Loucy (cell line): Measurements from ENCODE around the gene UPK3BL1.
"Not testable (repeated sequence)": the region's sequence is repeated elsewhere in the genome, so short reads cannot be mapped to it uniquely, and the experiment has no call there.

Experiments
- CTCF ChIP-seq: fragments of 200-600 bp; sonication (generic); conservative IDR thresholded peaks from 2 replicates; pipeline ENCODE4 v1.5.1; 2014; ENCODE audit warnings: mild to moderate bottlenecking, antibody characterized with exemption, low read length
- EZH2phosphoT487 ChIP-seq: fragments of 200-600 bp; IDR thresholded peaks from 2 replicates; pipeline ENCODE4 v1.6.1; 2018; ENCODE audit warnings: antibody characterized with exemption, mild to moderate bottlenecking, moderate library complexity, borderline replicate concordance

DNA sequence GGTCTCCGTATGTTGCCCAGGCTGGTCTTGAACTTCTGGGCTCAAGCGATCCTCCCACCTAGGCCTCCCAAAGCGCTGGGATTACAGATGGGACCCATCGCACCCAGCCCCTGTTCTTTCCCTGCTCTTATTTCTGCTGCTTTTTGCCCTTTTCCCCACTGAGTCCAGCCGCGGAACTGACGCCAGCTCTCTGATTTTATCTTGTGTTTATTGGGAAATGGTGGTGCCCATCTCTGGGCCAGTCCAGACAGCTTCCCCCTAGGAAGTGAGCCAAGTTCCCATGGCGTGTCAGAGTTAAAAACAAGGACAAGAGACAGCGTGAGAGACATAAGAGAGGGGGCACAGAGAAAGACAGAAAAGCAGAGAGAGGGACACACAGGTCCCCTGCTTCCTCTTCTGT is 12.0 kb downstream of the UPK3BL1 start:
- TF ChIP-seq CTCF, EZH2phosphoT487: not testable (repeated sequence)
